ENCODE data around the gene FANCC. TPM values are rescaled to one million over a fixed set of nuclear protein-coding genes. Genes with fewer than 3 reads are reported as not detected.
A peak's percentile ranks its signal among the peaks of the same experiment; 100 is the strongest.

Gene FANCC
- total and polyA plus RNA-seq, 2 of the 8 experiments (the other 6 are each of a cell fraction or from before 2014, with no cell fraction given): 7.8 to 15.2 TPM

- peak; percentile 75 for TF ChIP-seq MAX (IDR thresholded peaks at IDR 0.05)
- TF ChIP-seq EZH2 (IDR thresholded peaks at IDR 0.05; ENCODE audit: low read depth, low read length, severe bottlenecking): peak; percentile 85
- TF ChIP-seq TEAD4 (IDR thresholded peaks at IDR 0.05; ENCODE audit: low read depth, low read length): no peak
- no peak for TF ChIP-seq TAF1 (IDR thresholded peaks at IDR 0.05; ENCODE audit: low read depth, low read length)
- no peak for TF ChIP-seq TAF7 (optimal IDR thresholded peaks at IDR 0.05; ENCODE audit: borderline replicate concordance, low read depth, low read length)
- TF ChIP-seq CTBP2 (IDR thresholded peaks at IDR 0.05; ENCODE audit: borderline replicate concordance, insufficient read depth, insufficient read length, low read length): no peak
- TF ChIP-seq YY1 (IDR thresholded peaks at IDR 0.05; ENCODE audit: low read depth, low read length): no peak
- TF ChIP-seq POLR2A (IDR thresholded peaks at IDR 0.05; ENCODE audit: control extremely low read depth in 1 of 2, low read depth in 2 of 2, low read length in 2 of 2): no peak
- TF ChIP-seq RBBP5 (IDR thresholded peaks at IDR 0.05; ENCODE audit: borderline replicate concordance, low read depth, low read length): peak; percentile 59; the same call in 1 of the 2 replicates
- peak; percentile 19 for TF ChIP-seq RNF2 (IDR thresholded peaks at IDR 0.05; ENCODE audit: borderline replicate concordance, low read depth, low read length, missing control alignments, poor library complexity, severe bottlenecking)
- TF ChIP-seq BCL11A (IDR thresholded peaks at IDR 0.05; ENCODE audit: low read depth in 2 of 2, low read length in 2 of 2): no peak
- 0 out of 2 replicates have a peak, but pooled peaks have one; percentile 4 for TF ChIP-seq TBP (IDR thresholded peaks at IDR 0.05; ENCODE audit: low read depth, low read length)
- TF ChIP-seq BRCA1 (IDR thresholded peaks at IDR 0.05; ENCODE audit: low read depth, low read length): no peak
- no peak for TF ChIP-seq EP300 (IDR thresholded peaks at IDR 0.05; ENCODE audit: borderline replicate concordance in 1 of 2, low read depth in 2 of 2, low read length in 2 of 2)
- no peak for TF ChIP-seq NANOG (IDR thresholded peaks at IDR 0.05; ENCODE audit: insufficient read depth, low read depth, low read length, poor library complexity, severe bottlenecking)
- TF ChIP-seq GTF2F1 (IDR thresholded peaks at IDR 0.05; ENCODE audit: borderline replicate concordance, low read depth, low read length): no peak
- TF ChIP-seq SIX5 (IDR thresholded peaks at IDR 0.05; ENCODE audit: low read depth, low read length): no peak
Measured at GRCh38 chr9:95349091-95350038, 31.9 kb upstream of the FANCC start (continued).
